ENCODE measurements around the gene TRIM67. TPM values are rescaled to one million over a fixed set of nuclear protein-coding genes. Genes with fewer than 3 reads are reported as not detected.

Gene TRIM67
- total RNA-seq, 1 experiment from 2014 or later: 0.07 TPM

Other genes starting within 250 kb of the TRIM67 start
- gene TTC13, start 183.2 kb upstream of the TRIM67 start, total RNA-seq (2014; rRNA removed; shearing (Covaris generic)): 24.1 and 28.2 TPM in 2 replicates
- 43.8 and 45.8 TPM in 2 replicates for gene ARV1, start 183.0 kb upstream of the TRIM67 start, total RNA-seq (2014; rRNA removed; shearing (Covaris generic))
- 36.6 and 39.3 TPM in 2 replicates for gene FAM89A, start 121.8 kb upstream of the TRIM67 start, total RNA-seq (2014; rRNA removed; shearing (Covaris generic))
- gene GNPAT, start 79.2 kb downstream of the TRIM67 start, total RNA-seq (2014; rRNA removed; shearing (Covaris generic)): 94.4 and 95.9 TPM in 2 replicates
- 17.8 and 20.1 TPM in 2 replicates for gene EXOC8, start 175.8 kb downstream of the TRIM67 start, total RNA-seq (2014; rRNA removed; shearing (Covaris generic))
- gene SPRTN, start 176.2 kb downstream of the TRIM67 start, total RNA-seq (2014; rRNA removed; shearing (Covaris generic)): 16.7 and 21.4 TPM in 2 replicates

Data from NCI-H460 (cell line).